HepG2 (cell line): ENCODE measurements around the gene RNF126. TPM values are rescaled to one million over a fixed set of nuclear protein-coding genes. Genes with fewer than 3 reads are reported as not detected.
A peak's percentile ranks its signal among the peaks of the same experiment; 100 is the strongest.

Experiments
- ARNTL ChIP-seq: sonication (generic); formaldehyde crosslinking; IDR thresholded peaks from 2 replicates; pipeline ENCODE4 v1.4.0; 2020; ENCODE audit warnings: mild to moderate bottlenecking, missing genetic modification reagents
- CREM ChIP-seq, 2 experiments: sonication (generic) in 1 of 2; formaldehyde crosslinking in 1 of 2; IDR thresholded peaks; 2 replicates each; pipeline versions ENCODE4 v1.4.0 to v1.6.1; 2016 to 2020; ENCODE audit warnings: antibody characterized with exemption in 1 of 2, mild to moderate bottlenecking in 1 of 2, missing genetic modification reagents in 1 of 2
- DMAP1 ChIP-seq: IDR thresholded peaks from 2 replicates; pipeline ENCODE4 v1.6.1; 2016
- ELF1 ChIP-seq: sonication (generic); formaldehyde crosslinking; IDR thresholded peaks from 2 replicates; pipeline ENCODE4 v1.4.0; 2020; ENCODE audit warnings: missing genetic modification reagents
- FOXA1 ChIP-seq, 2 experiments: fragments of 450-650 bp in 1 of 2; sonication (generic) in 1 of 2; formaldehyde crosslinking in 1 of 2; IDR thresholded peaks; 2 replicates each; pipeline versions ENCODE4 v1.4.0 to v1.6.1; 2016 to 2020; ENCODE audit warnings: missing genetic modification reagents in 1 of 2
- FOXO1 ChIP-seq: sonication (generic); formaldehyde crosslinking; IDR thresholded peaks from 2 replicates; pipeline ENCODE4 v1.4.0; 2020; ENCODE audit warnings: missing genetic modification reagents
- HNRNPL ChIP-seq: fragments of 200-400 bp; formaldehyde crosslinking; IDR thresholded peaks from 2 replicates; pipeline ENCODE4 v1.6.1; 2017; ENCODE audit warnings: mild to moderate bottlenecking, low read depth, low read length
- HNRNPLL ChIP-seq: fragments of 200-400 bp; formaldehyde crosslinking; IDR thresholded peaks from 2 replicates; pipeline ENCODE4 v1.6.1; 2017; ENCODE audit warnings: mild to moderate bottlenecking, low read depth, low read length; ENCODE audit not compliant: poor library complexity, severe bottlenecking
- MED1 ChIP-seq: sonication (generic); formaldehyde crosslinking; IDR thresholded peaks from 2 replicates; pipeline ENCODE4 v1.4.0; 2020; ENCODE audit warnings: missing genetic modification reagents
- MIER2 ChIP-seq: IDR thresholded peaks from 2 replicates; pipeline ENCODE4 v1.6.1; 2016; ENCODE audit warnings: missing biosample characterization, missing genetic modification reagents
- MYC ChIP-seq: sonication (generic); formaldehyde crosslinking; IDR thresholded peaks from 2 replicates; pipeline ENCODE4 v1.9.0; 2021; ENCODE audit warnings: missing genetic modification reagents, borderline replicate concordance
- NCOA5 ChIP-seq: sonication (generic); formaldehyde crosslinking; IDR thresholded peaks from 2 replicates; pipeline ENCODE4 v1.4.0; 2020; ENCODE audit warnings: missing genetic modification reagents
- NFYB ChIP-seq: sonication (generic); formaldehyde crosslinking; IDR thresholded peaks from 2 replicates; pipeline ENCODE4 v1.4.0; 2020; ENCODE audit warnings: missing genetic modification reagents
- SKI ChIP-seq: fragments of 450-650 bp; IDR thresholded peaks from one replicate; pipeline ENCODE4 v1.6.1; 2018; ENCODE audit warnings: mild to moderate bottlenecking; ENCODE audit not compliant: partially characterized antibody
- TEAD3 ChIP-seq: optimal IDR thresholded peaks from 2 replicates; pipeline ENCODE3; 2016; ENCODE audit warnings: borderline replicate concordance
- TFDP1 ChIP-seq: IDR thresholded peaks from 2 replicates; pipeline ENCODE4 v1.6.1; 2016; ENCODE audit warnings: missing compliant biosample characterization, missing genetic modification reagents, borderline replicate concordance
- TGIF2 ChIP-seq: IDR thresholded peaks from 2 replicates; pipeline ENCODE4 v1.6.1; 2016; ENCODE audit warnings: control low read depth, missing compliant biosample characterization
- ZFP91 ChIP-seq: sonication (generic); formaldehyde crosslinking; IDR thresholded peaks from 2 replicates; pipeline ENCODE4 v1.9.0; 2022; ENCODE audit warnings: missing genetic modification reagents, mild to moderate bottlenecking, borderline replicate concordance
- ZMYM3 ChIP-seq: sonication (generic); formaldehyde crosslinking; IDR thresholded peaks from 2 replicates; pipeline ENCODE4 v1.5.1; 2020; ENCODE audit warnings: mild to moderate bottlenecking, missing genetic modification reagents
- ZNF124 ChIP-seq: sonication (generic); formaldehyde crosslinking; IDR thresholded peaks from 2 replicates; pipeline ENCODE4 v1.4.0; 2020; ENCODE audit warnings: missing genetic modification reagents
- ZNF205 ChIP-seq: IDR thresholded peaks from 2 replicates; pipeline ENCODE4 v1.6.1; 2018; ENCODE audit warnings: missing biosample characterization, missing genetic modification reagents
- ZNF263 ChIP-seq: sonication (generic); formaldehyde crosslinking; IDR thresholded peaks from 2 replicates; pipeline ENCODE4 v1.4.0; 2020; ENCODE audit warnings: missing genetic modification reagents
- ZNF382 ChIP-seq: sonication (generic); formaldehyde crosslinking; IDR thresholded peaks from 2 replicates; pipeline ENCODE4 v1.5.0; 2020; ENCODE audit warnings: missing genetic modification reagents, mild to moderate bottlenecking, borderline replicate concordance
- ZNF503 ChIP-seq: sonication (generic); formaldehyde crosslinking; IDR thresholded peaks from 2 replicates; pipeline ENCODE4 v1.4.0; 2020; ENCODE audit warnings: missing genetic modification reagents
- ZNF547 ChIP-seq: sonication (generic); formaldehyde crosslinking; IDR thresholded peaks from 2 replicates; pipeline ENCODE4 v1.5.1; 2020; ENCODE audit warnings: mild to moderate bottlenecking, missing genetic modification reagents
- ZNF557 ChIP-seq: sonication (generic); formaldehyde crosslinking; IDR thresholded peaks from 2 replicates; pipeline ENCODE4 v1.4.0; 2020; ENCODE audit warnings: missing genetic modification reagents
- ZNF891 ChIP-seq: sonication (generic); formaldehyde crosslinking; IDR thresholded peaks from 2 replicates; pipeline ENCODE4 v1.5.0; 2020; ENCODE audit warnings: mild to moderate bottlenecking, missing genetic modification reagents
- ZSCAN12 ChIP-seq: sonication (generic); formaldehyde crosslinking; IDR thresholded peaks from 2 replicates; pipeline ENCODE4 v1.9.0; 2021; ENCODE audit warnings: mild to moderate bottlenecking, missing genetic modification reagents
- polyA plus RNA-seq, 8 experiments: library from polyadenylated mRNA; depleted of rRNA in 3 of 8; stranded (reverse) in 7 of 8; unstranded in 1 of 8; fragments of >200 nt; fragmentation: Illumina TruSeq in 4 of 8; extraction: Trizol in 4 of 8; gene quantifications; 2 replicates each; pipeline versions ENCODE4 v1.2.1 to v1.2.3, GENCODE V29; 2011 to 2016; ENCODE audit warnings: low read depth in 4 of 8, missing spikeins in 1 of 8, mixed read lengths in 1 of 8; ENCODE audit not compliant: insufficient read depth in 1 of 8
- total RNA-seq, 5 experiments: library from RNA; depleted of rRNA; stranded (reverse); fragments of >200 nt; fragmentation: Illumina TruSeq; extraction: Trizol; gene quantifications; 2 replicates each; pipeline ENCODE4 v1.2.3, GENCODE V29; 2016; ENCODE audit warnings: low read depth in 1 of 5
- TF ChIP-seq, protein P1 (sequence below): sonication (generic); formaldehyde crosslinking; IDR thresholded peaks from 2 replicates; pipeline ENCODE4 v1.4.0; 2020; ENCODE audit warnings: mild to moderate bottlenecking, missing genetic modification reagents

RNF126 gene
- total and polyA plus RNA-seq, 2 of the 13 experiments (the other 11 are each of a cell fraction or from before 2014, with no cell fraction given) = 23.2 to 34.0 TPM

DNA sequence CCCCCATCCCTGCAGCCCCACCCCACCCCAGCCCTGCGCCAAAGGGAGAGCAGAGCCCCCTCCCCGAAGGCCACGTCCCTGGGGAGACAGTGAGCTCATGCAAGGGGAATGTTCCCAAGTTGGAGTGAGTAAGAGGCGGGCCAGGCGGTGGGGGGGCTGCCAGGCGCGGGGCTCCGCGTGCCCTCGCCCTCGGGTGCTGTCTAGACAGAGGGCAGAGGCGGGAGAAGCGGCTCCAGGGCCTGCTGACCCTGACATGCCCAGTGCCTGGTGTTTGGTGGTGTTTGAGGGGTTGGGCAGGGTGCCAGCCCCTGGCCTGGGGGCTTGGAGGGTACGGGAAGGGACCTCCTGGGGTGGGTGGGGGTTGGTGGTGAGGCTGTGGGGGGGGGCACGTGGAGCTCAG is 14.2 kb upstream of the RNF126 start (continued):
- TF ChIP-seq, protein P1, sequence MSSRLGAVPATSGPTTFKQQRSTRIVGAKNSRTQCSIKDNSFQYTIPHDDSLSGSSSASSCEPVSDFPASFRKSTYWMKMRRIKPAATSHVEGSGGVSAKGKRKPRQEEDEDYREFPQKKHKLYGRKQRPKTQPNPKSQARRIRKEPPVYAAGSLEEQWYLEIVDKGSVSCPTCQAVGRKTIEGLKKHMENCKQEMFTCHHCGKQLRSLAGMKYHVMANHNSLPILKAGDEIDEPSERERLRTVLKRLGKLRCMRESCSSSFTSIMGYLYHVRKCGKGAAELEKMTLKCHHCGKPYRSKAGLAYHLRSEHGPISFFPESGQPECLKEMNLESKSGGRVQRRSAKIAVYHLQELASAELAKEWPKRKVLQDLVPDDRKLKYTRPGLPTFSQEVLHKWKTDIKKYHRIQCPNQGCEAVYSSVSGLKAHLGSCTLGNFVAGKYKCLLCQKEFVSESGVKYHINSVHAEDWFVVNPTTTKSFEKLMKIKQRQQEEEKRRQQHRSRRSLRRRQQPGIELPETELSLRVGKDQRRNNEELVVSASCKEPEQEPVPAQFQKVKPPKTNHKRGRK (CRISPR knock-in tag) = no peak
- no peak for TF ChIP-seq ARNTL (CRISPR knock-in tag)
- no peak for TF ChIP-seq DMAP1 (CRISPR knock-in tag)
- no peak for TF ChIP-seq ZSCAN12 (CRISPR knock-in tag)
- no peak for TF ChIP-seq TFDP1 (CRISPR knock-in tag)
- TF ChIP-seq ZNF205 = no peak
- TF ChIP-seq ZNF547 (CRISPR knock-in tag) = no peak
- no peak for TF ChIP-seq ZMYM3 (CRISPR knock-in tag)
- TF ChIP-seq NCOA5 (CRISPR knock-in tag) = no peak
- TF ChIP-seq ZNF124 (CRISPR knock-in tag) = no peak
- TF ChIP-seq MIER2 (CRISPR knock-in tag) = no peak
- TF ChIP-seq NFYB (CRISPR knock-in tag) = no peak
- no peak for TF ChIP-seq ZFP91 (CRISPR knock-in tag)
- peak; percentile 83 for TF ChIP-seq HNRNPL
- TF ChIP-seq FOXA1 (IDR thresholded peaks at IDR 0.05) = no peak
- no peak for TF ChIP-seq FOXA1 (CRISPR knock-in tag; IDR thresholded peaks at IDR 0.05)
- no peak for TF ChIP-seq ZNF557
- no peak for TF ChIP-seq ELF1
- peak; percentile 56 for TF ChIP-seq SKI
- peak; percentile 58 for TF ChIP-seq TEAD3 (CRISPR knock-in tag)
- TF ChIP-seq FOXO1 (CRISPR knock-in tag) = no peak
- 0 out of 2 replicates have a peak, but pooled peaks have one; percentile 2 for TF ChIP-seq MYC (CRISPR knock-in tag)
- TF ChIP-seq ZNF263 (CRISPR knock-in tag) = no peak
- TF ChIP-seq ZNF503 (CRISPR knock-in tag) = no peak
- no peak for TF ChIP-seq ZNF891 (CRISPR knock-in tag)
- TF ChIP-seq ZNF382 (CRISPR knock-in tag) = no peak
- peak; percentile 19 for TF ChIP-seq HNRNPLL
- 0 out of 2 replicates have a peak, but pooled peaks have one; percentile 9 for TF ChIP-seq MED1
- TF ChIP-seq CREM (IDR thresholded peaks at IDR 0.05) = no peak
- TF ChIP-seq CREM (CRISPR knock-in tag; IDR thresholded peaks at IDR 0.05) = no peak
- TF ChIP-seq TGIF2 (CRISPR knock-in tag) = no peak
